ENCODE results near the gene SCARF1.

Gene SCARF1

DNA sequence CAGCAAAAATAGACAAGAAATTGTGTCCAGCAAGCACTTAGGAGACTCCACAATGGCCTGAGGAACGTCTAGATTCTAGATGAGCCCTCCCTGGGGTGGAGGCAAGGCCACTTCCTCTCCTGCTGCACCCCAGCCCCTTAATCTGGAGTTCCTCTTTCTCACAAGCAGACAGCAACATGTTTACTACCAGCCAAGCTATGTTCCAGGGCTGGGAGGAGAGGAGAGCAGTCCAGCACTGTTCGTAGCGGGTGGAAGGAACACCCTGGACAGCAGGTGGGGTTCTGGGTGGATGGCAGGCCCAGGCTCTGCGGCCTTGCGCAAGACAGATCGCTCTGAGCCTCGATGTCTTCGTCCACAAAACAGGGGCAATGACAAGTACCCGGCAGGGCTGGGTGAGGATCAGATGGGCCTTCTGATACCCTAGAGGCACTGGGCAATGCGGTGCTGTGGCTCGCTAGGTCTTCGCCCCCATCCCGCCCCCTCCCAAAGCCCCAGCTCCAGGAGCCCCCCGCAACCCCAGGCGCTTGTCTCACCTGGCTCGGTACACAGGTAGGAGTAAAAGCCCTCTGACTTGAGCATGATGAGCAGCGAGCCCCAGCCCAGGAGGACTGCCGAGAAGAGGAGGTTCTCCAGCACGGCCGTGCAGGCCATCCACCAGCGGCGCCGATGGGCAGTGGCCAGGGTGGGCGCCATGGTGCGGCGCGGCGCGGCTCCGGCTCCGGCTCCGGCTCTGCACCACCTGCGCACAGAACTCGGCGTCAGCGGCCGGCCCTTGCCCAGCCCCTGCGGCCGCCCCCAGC is 18.1 kb downstream of the SCARF1 start:
- peak; percentile 33 to 47 for DNase-seq

DNA sequence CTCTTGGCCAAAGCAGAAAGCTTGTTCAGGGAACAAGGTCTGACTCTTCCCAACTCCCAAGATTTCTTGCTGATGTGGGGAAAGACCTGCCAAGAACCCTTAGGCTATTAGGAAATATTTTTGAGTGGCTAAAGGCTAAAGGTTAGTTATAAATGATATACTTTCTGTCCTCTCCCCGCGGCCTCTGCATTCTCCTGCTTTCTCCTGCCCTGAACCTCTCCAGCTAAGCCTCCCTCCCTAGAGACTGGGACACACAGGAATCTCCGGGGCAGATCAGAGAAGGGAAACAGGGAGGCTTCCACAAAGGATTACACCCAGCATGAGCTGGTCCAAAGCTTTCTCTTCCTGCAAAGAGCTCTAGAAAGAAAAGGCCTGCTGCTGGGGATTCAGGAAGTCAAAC is 19.2 kb downstream of the SCARF1 start:
- no peak for DNase-seq

DNA sequence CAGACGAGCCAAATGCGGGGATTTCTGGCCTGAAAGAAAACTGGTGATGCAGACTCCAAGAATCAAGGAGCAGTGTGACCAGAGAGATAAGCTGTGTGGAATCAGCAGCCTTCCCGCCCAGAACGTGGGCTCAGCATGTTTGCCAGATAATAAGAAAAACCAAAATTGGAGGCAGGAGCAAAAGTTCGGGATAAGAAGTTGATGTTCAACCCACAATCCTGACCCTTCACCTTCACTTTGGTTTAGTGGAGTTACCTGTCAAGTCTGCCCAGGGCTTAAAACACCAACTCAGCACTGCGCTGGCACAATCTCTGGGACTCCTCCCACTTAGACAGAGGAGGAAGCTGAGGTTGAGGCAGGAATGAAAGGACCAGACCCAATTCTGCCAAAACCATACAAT is 20.0 kb downstream of the SCARF1 start:
- DNase-seq = no peak

DNA sequence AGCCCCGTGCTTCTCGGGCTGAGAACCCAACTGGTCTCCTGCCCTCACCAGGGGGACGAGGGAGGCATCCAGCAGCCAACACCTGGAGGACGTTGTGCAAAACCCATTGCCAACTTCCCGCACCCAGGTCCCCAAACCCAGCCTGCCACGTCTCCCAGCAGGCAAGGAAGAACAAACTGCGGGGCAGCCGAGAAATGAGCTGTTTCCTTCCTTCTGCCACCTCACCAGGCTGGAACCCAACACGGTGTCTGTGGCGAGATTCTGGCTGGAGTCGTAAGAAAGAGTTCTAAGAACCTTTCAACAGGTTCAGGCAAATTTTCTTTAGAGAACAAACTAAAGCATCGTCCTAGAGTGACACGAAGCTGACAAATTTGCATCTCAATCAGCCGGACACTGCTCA is 20.5 kb downstream of the SCARF1 start:
- no peak for DNase-seq

DNA sequence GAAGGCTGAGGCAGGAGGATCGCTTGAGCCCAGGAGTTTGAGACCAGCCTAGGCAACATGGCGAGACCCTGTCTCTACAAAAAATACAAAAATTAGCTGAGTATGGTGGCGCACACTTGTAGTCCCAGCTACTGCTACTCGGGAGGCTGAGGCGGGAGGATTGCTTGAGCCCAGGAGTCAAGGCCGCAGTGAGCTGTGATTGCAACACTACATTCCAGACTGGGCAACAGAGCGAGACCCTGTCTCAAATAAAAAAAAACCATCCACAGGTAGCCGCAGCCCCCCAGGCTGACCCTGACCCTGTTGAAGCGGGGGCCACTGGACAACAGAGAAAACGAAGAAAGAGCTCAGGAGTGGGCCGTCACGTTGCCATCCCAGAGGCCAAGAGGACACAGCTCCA is 20.9 kb downstream of the SCARF1 start:
- no peak for DNase-seq

- no peak for DNase-seq
Observed at GRCh38 chr17:1623057-1623630, 22.4 kb downstream of the SCARF1 start.

GRCh38 chr17:1621273-1621954 is 24.1 kb downstream of the SCARF1 start:
- DNase-seq = no peak

- DNase-seq = no peak
Observed at GRCh38 chr17:1620486-1620885, 25.0 kb downstream of the SCARF1 start.

- DNase-seq = no peak
Observed at GRCh38 chr17:1617620-1618174, 27.8 kb downstream of the SCARF1 start.

DNA sequence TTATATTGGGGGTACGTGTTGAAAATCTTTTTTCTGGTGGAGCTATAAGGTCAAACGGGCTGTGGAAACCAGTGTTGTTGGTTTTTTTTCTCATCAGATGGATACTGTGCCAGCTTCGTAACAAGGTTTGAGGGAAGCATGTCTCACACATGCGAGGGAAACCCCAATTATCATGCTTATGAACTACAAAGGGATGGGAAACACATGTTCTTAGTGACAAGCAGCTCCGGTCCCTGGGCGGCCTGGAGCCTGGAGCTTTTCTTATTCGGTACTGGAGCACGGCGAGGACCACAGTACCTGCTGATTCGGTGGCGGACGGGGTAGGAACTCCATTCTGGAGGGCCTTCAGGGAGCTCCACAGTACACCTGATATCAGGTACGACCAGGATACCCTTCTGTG is 29.4 kb downstream of the SCARF1 start:
- DNase-seq = no peak

- no peak for DNase-seq
Observed at GRCh38 chr17:1612400-1612799, 33.1 kb downstream of the SCARF1 start.

GRCh38 chr17:1611715-1612114 is 33.8 kb downstream of the SCARF1 start:
- no peak for DNase-seq

- DNase-seq = no peak
Observed at GRCh38 chr17:1608676-1609075, 36.9 kb downstream of the SCARF1 start.

DNA sequence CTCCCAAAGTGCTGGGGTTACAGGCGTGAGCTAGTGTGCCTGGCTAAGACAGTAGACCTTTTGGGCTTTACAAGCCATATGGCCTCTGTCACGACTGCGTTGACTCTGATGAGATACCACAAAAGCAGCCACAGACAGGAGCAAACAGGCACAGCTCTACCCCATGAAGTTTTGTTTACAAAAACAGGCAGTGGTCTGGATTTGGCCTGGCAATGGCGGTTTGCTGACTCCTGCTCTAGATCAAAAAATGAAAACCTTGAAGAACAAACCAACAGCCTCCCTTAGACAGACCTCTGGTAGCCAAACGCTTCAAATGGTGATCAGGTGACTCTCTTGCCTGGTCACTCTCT is 37.6 kb downstream of the SCARF1 start:
- DNase-seq = no peak

- no peak for DNase-seq
Observed at GRCh38 chr17:1606352-1606985, 39.1 kb downstream of the SCARF1 start.

DNA sequence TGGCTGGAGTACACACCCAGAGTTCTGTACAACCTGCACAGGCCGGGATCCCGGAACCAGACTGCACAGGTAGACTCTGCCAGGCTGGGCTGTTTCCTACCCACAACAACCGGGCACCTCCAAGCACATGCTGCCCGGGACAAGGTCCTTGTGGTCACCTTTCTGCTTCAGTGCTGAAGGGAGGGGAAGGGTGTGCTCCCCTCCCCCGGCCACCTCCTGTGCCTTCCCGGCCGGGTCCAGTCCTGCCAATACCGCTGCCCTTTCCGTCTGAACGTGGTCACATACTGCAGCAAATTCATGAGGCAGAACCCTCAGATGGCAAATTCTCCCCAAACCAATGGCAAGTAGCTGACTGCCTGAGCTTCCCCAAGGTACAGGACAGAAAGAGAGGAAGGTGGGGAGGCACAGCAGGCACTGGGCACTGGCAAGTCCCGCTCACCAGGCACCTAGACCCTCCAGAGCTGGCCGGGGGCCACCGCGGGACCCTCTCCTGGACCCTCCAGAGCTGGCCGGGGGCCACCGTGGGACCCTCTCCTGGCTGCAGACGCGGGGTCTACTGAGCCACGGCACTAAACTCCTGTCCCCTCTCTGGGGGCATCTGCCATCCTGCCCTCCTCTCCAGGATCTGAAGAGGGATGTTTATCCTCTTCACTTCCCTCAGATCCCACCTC is 39.7 kb downstream of the SCARF1 start:
- no peak for DNase-seq

- no peak for DNase-seq
Observed at GRCh38 chr17:1604831-1605528, 40.6 kb downstream of the SCARF1 start.

- DNase-seq = no peak
Observed at GRCh38 chr17:1601571-1601970, 44.0 kb downstream of the SCARF1 start.

- DNase-seq = no peak
Observed at GRCh38 chr17:1598399-1599095, 47.0 kb downstream of the SCARF1 start.

DNA sequence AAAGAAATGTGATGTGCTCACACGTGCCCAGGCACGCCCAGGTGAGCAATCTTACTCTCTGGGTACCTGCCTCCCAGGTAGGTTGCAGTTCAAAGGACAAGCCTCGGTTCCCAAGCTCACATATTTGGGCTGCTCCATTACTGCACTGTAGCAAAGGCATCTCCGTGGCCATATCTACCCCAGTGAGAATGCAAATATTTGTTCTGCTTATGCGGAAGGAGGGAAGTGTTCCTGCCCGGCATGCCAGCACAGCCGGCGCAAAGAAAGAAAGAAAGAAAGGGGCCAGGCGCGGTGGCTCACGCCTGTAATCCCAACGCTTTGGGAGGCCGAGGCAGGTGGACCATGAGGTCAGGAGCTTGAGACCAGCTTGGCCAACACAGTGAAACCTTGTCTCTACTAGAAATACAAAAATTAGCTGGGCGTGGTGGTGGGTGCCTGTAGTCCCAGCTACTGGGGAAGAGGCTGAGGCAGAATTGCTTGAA is 47.6 kb downstream of the SCARF1 start:
- DNase-seq = no peak

- no peak for DNase-seq
Observed at GRCh38 chr17:1593630-1593931, 52.0 kb downstream of the SCARF1 start.
